Thyroid gland (tissue), 4 donors: ENCODE measurements around the gene ZSCAN25. TPM values are rescaled to one million over a fixed set of nuclear protein-coding genes. Genes with fewer than 3 reads are reported as not detected.
"Not testable (repeated sequence)": the region's sequence is repeated elsewhere in the genome, so short reads cannot be mapped to it uniquely, and the experiment has no call there.

Source experiments
- DNase-seq, 2 donors: peaks; one replicate each; pipeline ENCODE4 v3.0.0-alpha.2; 2019
- H3K27ac ChIP-seq, 3 donors: fragments of 200-600 bp; sonication (generic); 1 replicate in 2 of 3; 2 replicates in 1 of 3; pipeline ENCODE4 v1.5.1; 2016 to 2019; ENCODE audit warnings: mild to moderate bottlenecking in 1 of 3, moderate library complexity in 1 of 3
- H3K27me3 ChIP-seq: fragments of 200-600 bp; sonication (generic); one replicate; pipeline ENCODE4 v1.5.1; 2019
- H3K36me3 ChIP-seq, 2 donors: fragments of 200-600 bp; sonication (generic); one replicate each; pipeline ENCODE4 v1.5.1; 2016 to 2019
- H3K4me1 ChIP-seq, 2 donors: fragments of 200-600 bp; sonication (generic); one replicate each; pipeline ENCODE4 v1.5.1; 2017 to 2019
- H3K4me3 ChIP-seq, 3 donors: fragments of 200-600 bp; sonication (generic); replicated peaks in 1 of 3; 1 replicate in 2 of 3; 2 replicates in 1 of 3; pipeline ENCODE4 v1.5.1; 2016; ENCODE audit warnings: mild to moderate bottlenecking in 1 of 3
- H3K9me3 ChIP-seq: fragments of 200-600 bp; sonication (generic); one replicate; pipeline ENCODE4 v1.5.1; 2017
- POLR2A ChIP-seq, 2 donors: fragments of 450-650 bp; IDR thresholded peaks; one replicate each; pipeline ENCODE4 v1.6.1; 2017; ENCODE audit warnings: antibody characterized with exemption in 2 of 2, mild to moderate bottlenecking in 2 of 2, moderate library complexity in 1 of 2
- WGBS, 2 donors: methylation state at CpG; one replicate each; pipeline ENCODE4 v1.1.5; 2017; 5-methylcytosine and 5-hydroxymethylcytosine counted together
- intact Hi-C: fragments of 100-400 bp; cut with DNase I; formaldehyde crosslinking; loops from one replicate; pipeline ENCODE4 v1.15.1; 2023
- total RNA-seq, 4 donors: library from RNA; depleted of rRNA; stranded (reverse); fragments of >200 nt; gene quantifications; one replicate each; pipeline ENCODE4 v1.2.3, GENCODE V29; 2016
- TF ChIP-seq, protein P1 (sequence below), 6 experiments: fragments of 200-600 bp in 3 of 6; fragments of 450-650 bp in 3 of 6; sonication (generic) in 3 of 6; IDR thresholded peaks; one replicate each; pipeline ENCODE4 v1.5.1; 2016 to 2019; ENCODE audit warnings: antibody characterized with exemption in 6 of 6, mild to moderate bottlenecking in 2 of 6, inconsistent platforms in 1 of 6, moderate library complexity in 1 of 6

ZSCAN25 gene
- 10 to 100 TPM; 17.5 to 32.4 (median 23.8) TPM for total RNA-seq

DNA sequence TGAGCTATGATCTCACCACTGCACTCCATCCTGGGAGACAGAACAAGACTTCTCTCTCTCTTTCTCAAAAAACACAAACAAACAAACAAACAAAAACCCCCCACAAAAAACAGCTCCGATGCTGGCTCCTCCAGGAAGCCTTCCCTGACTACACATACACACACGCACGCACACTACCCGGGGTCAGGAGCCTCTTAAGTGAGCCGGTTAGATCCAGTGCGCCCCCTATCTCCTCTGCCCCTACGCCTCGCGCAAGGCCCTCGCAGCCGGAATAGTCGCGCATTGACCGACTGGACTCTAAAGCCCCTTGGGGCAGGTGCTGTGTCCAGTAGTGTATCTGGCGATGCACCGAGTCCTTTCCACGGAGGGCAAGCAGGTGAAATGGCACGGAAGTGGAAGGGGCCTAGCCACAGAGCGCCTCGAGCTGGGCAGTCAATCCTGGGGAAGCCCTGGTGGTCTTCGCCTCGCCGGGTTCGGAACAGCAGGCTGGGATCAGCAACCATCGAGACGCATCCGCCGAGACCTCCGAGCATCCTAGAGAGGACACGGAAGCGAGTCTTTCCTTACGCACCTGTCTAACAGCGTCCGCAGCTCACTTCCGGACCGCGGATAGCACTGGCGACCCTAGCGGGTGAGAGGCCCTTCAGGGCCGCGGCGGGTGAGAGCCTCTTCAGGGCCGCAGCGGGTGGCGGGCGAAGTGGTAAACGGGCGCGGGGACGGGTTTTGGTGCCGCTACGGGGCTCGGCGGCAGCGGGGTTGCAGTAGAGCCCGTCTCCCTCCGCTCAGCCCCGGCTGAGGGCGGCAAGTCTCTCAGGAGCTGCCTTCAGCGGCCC, at the start of gene ZSCAN25:
ZSCAN25 (plus strand) TSS at position 588 of the 833 bp plus-strand sequence. CDS start 2,661 bp downstream, outside the sequence.
- no peaks in the 10 kb centered on the region for H3K27me3 ChIP-seq
- peak; percentile 82 to 87 for DNase-seq
- 2% methylated on average over 15 to 21 of the region's 60 CpGs for WGBS, 2 donors
- peaks cover 23% of the 10 kb centered on the region in 2 donors for H3K36me3 ChIP-seq
- TF ChIP-seq, protein P1, sequence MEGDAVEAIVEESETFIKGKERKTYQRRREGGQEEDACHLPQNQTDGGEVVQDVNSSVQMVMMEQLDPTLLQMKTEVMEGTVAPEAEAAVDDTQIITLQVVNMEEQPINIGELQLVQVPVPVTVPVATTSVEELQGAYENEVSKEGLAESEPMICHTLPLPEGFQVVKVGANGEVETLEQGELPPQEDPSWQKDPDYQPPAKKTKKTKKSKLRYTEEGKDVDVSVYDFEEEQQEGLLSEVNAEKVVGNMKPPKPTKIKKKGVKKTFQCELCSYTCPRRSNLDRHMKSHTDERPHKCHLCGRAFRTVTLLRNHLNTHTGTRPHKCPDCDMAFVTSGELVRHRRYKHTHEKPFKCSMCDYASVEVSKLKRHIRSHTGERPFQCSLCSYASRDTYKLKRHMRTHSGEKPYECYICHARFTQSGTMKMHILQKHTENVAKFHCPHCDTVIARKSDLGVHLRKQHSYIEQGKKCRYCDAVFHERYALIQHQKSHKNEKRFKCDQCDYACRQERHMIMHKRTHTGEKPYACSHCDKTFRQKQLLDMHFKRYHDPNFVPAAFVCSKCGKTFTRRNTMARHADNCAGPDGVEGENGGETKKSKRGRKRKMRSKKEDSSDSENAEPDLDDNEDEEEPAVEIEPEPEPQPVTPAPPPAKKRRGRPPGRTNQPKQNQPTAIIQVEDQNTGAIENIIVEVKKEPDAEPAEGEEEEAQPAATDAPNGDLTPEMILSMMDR (IDR thresholded peaks at IDR 0.05), result peak in 2 of 6 experiments; percentile 9 to 10
- TF ChIP-seq POLR2A (IDR thresholded peaks at IDR 0.05), result peak in 1 of 2 donors; percentile 59
- H3K27ac ChIP-seq, result peak within 1 kb of the TSS in 2 of 3 donors; percentile 77 to 79
- H3K9me3 ChIP-seq, result no peaks in the 10 kb centered on the region
- intact Hi-C loops, result loop anchor here (10.0 kb wide), 1 partner anchor 62 kb away; the partner anchor contains the start of genes FAM200A and ZNF655
- H3K4me1 ChIP-seq, result peaks cover 9 to 11% of the 10 kb centered on the region in 2 donors
- H3K4me3 ChIP-seq, result peak within 1 kb of the TSS; percentile 60 to 97 (median 96)

DNA sequence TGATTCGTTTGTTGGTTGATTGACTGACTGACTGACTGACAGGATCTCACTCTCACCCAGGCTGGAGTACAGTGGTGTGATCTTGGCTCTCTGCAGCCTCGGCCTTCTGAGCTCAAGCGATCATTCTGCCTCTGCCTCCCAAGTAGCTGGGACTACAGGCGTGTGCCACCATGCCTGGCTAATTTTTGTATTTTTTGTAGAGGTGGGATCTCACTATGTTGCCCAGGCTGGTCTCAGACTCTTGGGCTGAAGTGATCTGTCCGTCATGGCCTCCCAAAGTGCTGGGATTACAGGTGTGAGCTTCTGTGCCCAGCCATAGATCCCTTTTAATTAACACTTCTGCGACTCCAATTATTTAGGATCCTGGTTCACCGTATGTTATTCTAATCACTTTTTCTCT, 48.0 kb upstream of the ZSCAN25 start:
- H3K9me3 ChIP-seq, H3K27me3 ChIP-seq, H3K4me3 ChIP-seq, H3K27ac ChIP-seq, DNase-seq, H3K4me1 ChIP-seq, intact Hi-C loops: not testable (repeated sequence)
- 98 to 99% methylated on average over 7 of the region's 7 CpGs for WGBS, 2 donors
- peaks cover 34 to 54% of the 10 kb centered on the region in 2 donors for H3K36me3 ChIP-seq

- DNase-seq, result no peak
- no peaks in the 10 kb centered on the region for H3K9me3 ChIP-seq
- no peaks in the 10 kb centered on the region for H3K4me1 ChIP-seq
- TF ChIP-seq, protein P1 (IDR thresholded peaks at IDR 0.05), result no peak
- TF ChIP-seq POLR2A (IDR thresholded peaks at IDR 0.05), result no peak
- intact Hi-C loops, result no loop called here
- H3K27me3 ChIP-seq, result no peaks in the 10 kb centered on the region
- H3K4me3 ChIP-seq, result no peak overlapping the region
- peaks cover 17 to 36% of the 10 kb centered on the region in 2 donors for H3K36me3 ChIP-seq
- 94 to 96% methylated on average over 3 of the region's 3 CpGs for WGBS, 2 donors
- H3K27ac ChIP-seq, result no peak overlapping the region
Measured at GRCh38 chr7:99571768-99572167, 45.0 kb upstream of the ZSCAN25 start.

DNA sequence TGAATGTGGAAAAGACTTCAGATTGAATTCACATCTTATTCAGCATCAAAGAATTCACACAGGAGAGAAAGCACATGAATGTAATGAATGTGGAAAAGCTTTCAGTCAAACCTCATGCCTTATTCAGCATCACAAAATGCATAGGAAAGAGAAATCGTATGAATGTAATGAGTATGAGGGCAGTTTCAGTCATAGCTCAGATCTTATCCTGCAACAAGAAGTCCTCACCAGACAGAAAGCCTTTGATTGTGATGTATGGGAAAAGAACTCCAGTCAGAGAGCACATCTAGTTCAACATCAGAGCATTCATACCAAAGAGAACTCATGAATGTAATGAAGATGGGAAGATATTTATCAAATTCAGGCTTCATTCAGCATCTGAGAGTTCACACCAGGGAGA, 43.5 kb upstream of the ZSCAN25 start:
- DNase-seq, result no peak
- intact Hi-C loops, result no loop called here
- Histone ChIP-seq H3K27ac (no peak overlapping the region), H3K36me3 (peaks cover 17 to 36% of the 10 kb centered on the region in 2 donors), H3K4me3 (no peak overlapping the region), H3K27me3 (no peaks in the 10 kb centered on the region), H3K9me3 (no peaks in the 10 kb centered on the region), H3K4me1 (no peaks in the 10 kb centered on the region)
- TF ChIP-seq, protein P1 (IDR thresholded peaks at IDR 0.05), result no peak
- no peak for TF ChIP-seq POLR2A (IDR thresholded peaks at IDR 0.05)
- WGBS, 2 donors, result 93 to 98% methylated on average over 1 of the region's 1 CpG

GRCh38 chr7:99576251-99576650, 40.5 kb upstream of the ZSCAN25 start:
- no peak overlapping the region for H3K27ac ChIP-seq
- H3K9me3 ChIP-seq, result no peaks in the 10 kb centered on the region
- 74 to 80% methylated on average over 3 of the region's 3 CpGs for WGBS, 2 donors
- peaks cover 8% of the 10 kb centered on the region in 2 donors for H3K4me1 ChIP-seq
- DNase-seq, result no peak
- intact Hi-C loops, result no loop called here
- no peak overlapping the region for H3K4me3 ChIP-seq
- peaks cover 17 to 26% of the 10 kb centered on the region in 2 donors for H3K36me3 ChIP-seq
- no peaks in the 10 kb centered on the region for H3K27me3 ChIP-seq
- TF ChIP-seq POLR2A (IDR thresholded peaks at IDR 0.05), result no peak
- TF ChIP-seq, protein P1 (IDR thresholded peaks at IDR 0.05), result no peak
